Measurements from ENCODE around the gene CELSR1. TPM values are rescaled to one million over a fixed set of nuclear protein-coding genes. Genes with fewer than 3 reads are reported as not detected.
"Not testable (repeated sequence)": the region's sequence is repeated elsewhere in the genome, so short reads cannot be mapped to it uniquely, and the experiment has no call there.

The CELSR1 gene
- total and polyA plus RNA-seq, 8 donors: 24.6 to 59.8 (median 33.3) TPM

DNA sequence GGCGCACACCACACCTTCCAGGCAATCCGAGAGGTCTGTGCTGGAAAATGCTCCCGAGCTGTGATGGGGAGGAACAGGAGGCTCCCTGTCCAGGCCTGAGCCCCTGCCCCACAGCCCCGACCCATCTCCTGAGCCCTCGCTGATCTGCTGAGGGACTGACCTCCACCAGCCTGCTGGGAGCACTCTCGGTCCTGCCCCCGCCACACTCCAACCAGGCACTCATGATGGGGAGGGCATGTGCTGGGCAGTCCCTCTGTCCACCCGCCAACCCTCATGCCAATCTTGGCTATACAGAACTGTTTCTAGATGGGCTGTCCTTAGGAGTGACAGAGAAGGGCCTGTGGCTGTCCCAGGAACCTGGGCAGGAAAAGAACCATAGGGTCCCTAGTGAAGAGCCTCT lies 131.1 kb downstream of the CELSR1 start:
- no peak for ATAC-seq
- no peak for DNase-seq
- intact Hi-C loops (cut with DNase I): no loop called here

DNA sequence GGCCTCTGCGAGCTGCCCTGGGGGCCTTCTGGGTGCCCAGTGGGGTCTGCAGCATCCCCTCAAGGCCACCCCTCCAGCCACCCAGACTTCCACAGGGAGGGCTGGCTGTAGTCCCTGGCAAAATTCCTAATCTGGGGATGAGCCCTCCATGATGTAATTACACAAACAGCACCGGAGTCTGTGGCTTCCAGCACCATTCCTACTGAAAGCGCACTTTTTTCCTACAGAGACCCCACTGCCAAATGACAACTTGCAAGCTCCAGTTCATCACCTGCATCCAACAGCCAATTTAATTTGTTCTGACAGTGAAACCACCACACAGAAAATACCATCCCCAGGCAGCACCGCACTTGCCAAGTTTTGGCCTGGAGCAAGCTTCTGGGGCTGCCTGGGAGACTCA lies 131.5 kb downstream of the CELSR1 start:
- H3K27ac ChIP-seq: no peak overlapping the region
- peaks cover 0 to 6% of the 10 kb centered on the region in 2 donors for H3K36me3 ChIP-seq
- no peaks in the 10 kb centered on the region for H3K9me3 ChIP-seq
- ATAC-seq: no peak
- H3K4me1 ChIP-seq: no peaks in the 10 kb centered on the region
- H3K27me3 ChIP-seq: no peaks in the 10 kb centered on the region
- no peak for DNase-seq
- H3K4me3 ChIP-seq: no peak overlapping the region
- intact Hi-C loops (cut with DNase I): no loop called here
- TF ChIP-seq, protein P1, sequence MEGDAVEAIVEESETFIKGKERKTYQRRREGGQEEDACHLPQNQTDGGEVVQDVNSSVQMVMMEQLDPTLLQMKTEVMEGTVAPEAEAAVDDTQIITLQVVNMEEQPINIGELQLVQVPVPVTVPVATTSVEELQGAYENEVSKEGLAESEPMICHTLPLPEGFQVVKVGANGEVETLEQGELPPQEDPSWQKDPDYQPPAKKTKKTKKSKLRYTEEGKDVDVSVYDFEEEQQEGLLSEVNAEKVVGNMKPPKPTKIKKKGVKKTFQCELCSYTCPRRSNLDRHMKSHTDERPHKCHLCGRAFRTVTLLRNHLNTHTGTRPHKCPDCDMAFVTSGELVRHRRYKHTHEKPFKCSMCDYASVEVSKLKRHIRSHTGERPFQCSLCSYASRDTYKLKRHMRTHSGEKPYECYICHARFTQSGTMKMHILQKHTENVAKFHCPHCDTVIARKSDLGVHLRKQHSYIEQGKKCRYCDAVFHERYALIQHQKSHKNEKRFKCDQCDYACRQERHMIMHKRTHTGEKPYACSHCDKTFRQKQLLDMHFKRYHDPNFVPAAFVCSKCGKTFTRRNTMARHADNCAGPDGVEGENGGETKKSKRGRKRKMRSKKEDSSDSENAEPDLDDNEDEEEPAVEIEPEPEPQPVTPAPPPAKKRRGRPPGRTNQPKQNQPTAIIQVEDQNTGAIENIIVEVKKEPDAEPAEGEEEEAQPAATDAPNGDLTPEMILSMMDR (IDR thresholded peaks at IDR 0.05): no peak

More for the DNA sequence above, 131.1 kb downstream of the CELSR1 start:
- H3K36me3 ChIP-seq: peaks cover 0 to 6% of the 10 kb centered on the region in 2 donors
- TF ChIP-seq, protein P1 (IDR thresholded peaks at IDR 0.05): no peak
- H3K27ac ChIP-seq: no peak overlapping the region
- H3K4me3 ChIP-seq: no peak overlapping the region
- no peaks in the 10 kb centered on the region for H3K27me3 ChIP-seq
- H3K4me1 ChIP-seq: no peaks in the 10 kb centered on the region
- H3K9me3 ChIP-seq: no peaks in the 10 kb centered on the region

DNA sequence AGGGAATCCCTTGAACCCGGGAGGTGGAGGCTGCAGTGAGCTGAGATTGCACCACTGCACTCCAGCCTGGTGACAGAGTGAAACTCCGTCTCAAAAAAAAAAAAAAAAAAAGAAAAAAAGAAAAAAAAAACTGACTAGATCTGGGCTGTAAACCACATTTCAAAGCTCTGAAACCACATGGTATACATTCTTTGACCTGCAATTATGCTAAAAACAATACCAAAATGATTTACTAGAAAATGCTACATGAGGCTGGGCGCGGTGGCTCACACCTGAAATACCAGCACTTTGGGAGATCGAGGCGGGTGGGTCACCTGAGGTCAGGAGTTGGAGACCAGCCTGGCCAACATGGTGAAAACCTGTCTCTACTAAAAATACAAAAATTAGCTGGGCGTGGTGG lies 133.5 kb downstream of the CELSR1 start:
- H3K4me1 ChIP-seq; H3K27ac ChIP-seq; DNase-seq; intact Hi-C loops (cut with DNase I); ATAC-seq; H3K27me3 ChIP-seq; H3K36me3 ChIP-seq; H3K4me3 ChIP-seq; H3K9me3 ChIP-seq: not testable (repeated sequence)

DNA sequence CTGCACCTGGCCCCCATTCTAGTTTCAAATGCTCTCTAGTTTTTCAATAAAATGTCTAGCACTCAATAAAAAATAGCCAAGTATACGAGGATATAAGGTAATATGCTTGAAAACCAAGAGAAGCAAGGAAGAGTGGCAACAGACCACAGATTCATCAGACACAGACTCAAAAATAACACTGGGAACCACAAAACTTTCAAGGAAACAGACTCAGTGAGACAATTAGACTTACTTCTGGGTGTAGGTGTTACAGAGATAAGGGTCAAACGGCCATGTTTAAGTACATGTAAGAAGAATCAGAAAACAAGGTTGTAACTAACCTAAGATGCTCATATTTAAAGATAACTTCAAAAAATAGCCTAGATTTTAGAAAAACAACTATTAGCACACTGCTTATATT lies 134.9 kb downstream of the CELSR1 start:
- no peaks in the 10 kb centered on the region for H3K4me1 ChIP-seq
- DNase-seq (no peak), ATAC-seq (no peak)
- intact Hi-C loops (cut with DNase I): no loop called here
- no peak overlapping the region for H3K27ac ChIP-seq
- TF ChIP-seq, protein P1 (IDR thresholded peaks at IDR 0.05): no peak
- no peaks in the 10 kb centered on the region for H3K36me3 ChIP-seq
- no peak overlapping the region for H3K4me3 ChIP-seq
- no peaks in the 10 kb centered on the region for H3K9me3 ChIP-seq
- no peaks in the 10 kb centered on the region for H3K27me3 ChIP-seq

DNA sequence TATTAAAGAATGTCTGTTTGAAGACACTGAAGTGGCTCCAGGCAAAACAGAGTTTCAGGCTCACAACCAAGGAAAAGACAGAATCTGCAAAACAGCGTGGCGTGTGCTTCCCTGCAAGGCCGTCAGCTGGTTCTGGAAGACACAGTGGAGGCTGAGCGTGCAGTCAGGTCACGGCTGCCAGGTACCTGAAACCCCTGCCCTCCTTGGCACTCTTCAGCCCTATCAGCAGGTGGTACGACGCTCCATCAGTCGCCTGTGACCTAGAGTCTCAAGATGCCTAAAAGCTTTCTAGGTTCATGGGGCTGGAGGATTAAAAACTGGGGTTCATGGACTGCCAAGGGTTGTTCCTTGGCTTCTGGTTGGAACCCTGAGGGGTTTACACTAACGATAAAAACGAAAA lies 136.1 kb downstream of the CELSR1 start:
- Histone ChIP-seq H3K9me3 (no peaks in the 10 kb centered on the region), H3K27ac (no peak overlapping the region), H3K4me1 (no peaks in the 10 kb centered on the region), H3K27me3 (no peaks in the 10 kb centered on the region), H3K36me3 (no peaks in the 10 kb centered on the region), H3K4me3 (no peak overlapping the region)
- ATAC-seq (no peak), DNase-seq (no peak)
- TF ChIP-seq, protein P1 (IDR thresholded peaks at IDR 0.05): no peak
- intact Hi-C loops (cut with DNase I): no loop called here

DNA sequence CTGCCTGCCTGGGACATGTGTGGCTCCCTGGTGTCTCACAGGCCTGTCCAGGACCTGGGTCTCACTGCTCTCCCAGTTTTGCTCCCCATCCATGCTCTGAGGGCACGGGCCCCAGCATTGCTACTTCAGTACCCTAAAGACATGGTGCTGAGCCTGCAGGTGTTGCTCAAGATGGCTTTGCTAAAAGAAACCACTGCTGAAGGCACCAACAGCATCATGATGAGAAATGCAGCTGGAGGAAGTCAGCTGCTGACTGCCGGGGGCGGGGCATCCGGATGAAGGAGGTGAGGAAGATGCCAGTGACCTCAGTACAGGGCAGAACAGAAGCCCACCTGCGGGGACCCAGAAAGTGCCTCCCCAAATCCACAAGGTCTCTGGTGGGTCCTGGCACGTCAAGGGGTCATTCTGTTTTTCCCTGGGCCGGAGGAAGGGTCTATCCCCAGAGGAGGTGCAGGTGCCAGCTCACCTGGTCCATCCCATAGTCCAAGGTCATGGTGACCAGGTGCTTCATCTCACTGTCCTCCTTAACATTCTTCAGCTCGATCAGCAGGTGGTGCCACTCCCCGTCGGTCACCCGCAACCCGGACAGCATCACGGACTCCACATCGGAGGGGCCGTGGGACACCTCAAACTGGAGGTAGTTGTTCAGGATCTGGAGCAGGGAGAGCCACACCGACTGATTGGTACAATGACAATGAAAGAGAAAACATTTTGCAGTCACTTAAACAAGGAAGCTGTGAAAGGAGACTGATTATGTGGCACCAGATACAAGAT lies 138.0 kb downstream of the CELSR1 start:
- DNase-seq (no peak), ATAC-seq (no peak)
- no peaks in the 10 kb centered on the region for H3K27me3 ChIP-seq
- H3K27ac ChIP-seq: no peak overlapping the region
- no peak overlapping the region for H3K4me3 ChIP-seq
- intact Hi-C loops (cut with DNase I): no loop called here
- no peaks in the 10 kb centered on the region for H3K36me3 ChIP-seq
- no peaks in the 10 kb centered on the region for H3K9me3 ChIP-seq
- H3K4me1 ChIP-seq: no peaks in the 10 kb centered on the region
- TF ChIP-seq, protein P1 (IDR thresholded peaks at IDR 0.05): no peak

All from left lung (tissue), 10 donors.